Breast epithelium (tissue), 3 donors: ENCODE data around the gene NBEAL2.

Experiments used
- POLR2A ChIP-seq: fragments of 450-650 bp; IDR thresholded peaks from one replicate; pipeline ENCODE4 v1.6.1; 2016; ENCODE audit warnings: antibody characterized with exemption, mild to moderate bottlenecking, moderate library complexity
- POLR2AphosphoS5 ChIP-seq, 3 donors: sonication (generic); formaldehyde crosslinking; IDR thresholded peaks; one replicate each; pipeline ENCODE4 v1.6.1; 2017; ENCODE audit warnings: antibody characterized with exemption in 3 of 3

DNA sequence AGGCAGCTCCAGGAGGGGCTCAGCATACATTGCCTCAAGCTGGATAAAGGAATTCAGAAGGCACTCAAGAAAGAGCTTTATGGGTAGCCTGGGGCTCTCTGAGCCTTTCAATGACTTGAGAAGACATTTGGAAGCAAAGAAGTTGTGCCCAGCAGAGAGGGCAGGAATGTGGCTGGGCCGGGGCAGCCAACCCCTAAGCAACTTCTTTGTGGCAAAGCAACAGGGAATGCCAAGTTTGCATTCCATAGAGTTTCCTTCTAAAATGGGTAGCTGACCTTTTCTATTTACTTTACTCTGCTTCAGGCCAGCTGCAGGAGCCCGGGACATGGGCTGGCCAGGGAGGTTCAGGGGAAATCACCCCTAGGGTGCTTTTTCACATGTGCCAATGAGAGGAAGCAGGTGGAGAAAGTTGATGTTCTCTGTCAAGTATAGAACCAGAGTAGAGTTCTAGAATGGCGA lies 48.5 kb upstream of the NBEAL2 start:
- no peak for TF ChIP-seq POLR2A
- TF ChIP-seq POLR2AphosphoS5 (IDR thresholded peaks at IDR 0.05) = no peak
